GM23338 (cell line): ENCODE measurements around the gene MEN1. TPM values are rescaled to one million over a fixed set of nuclear protein-coding genes. Genes with fewer than 3 reads are reported as not detected.

Experiments used
- CREB1 ChIP-seq: fragments of 250-450 bp; sonication (Bioruptor Pico); IDR thresholded peaks from 2 replicates; pipeline ENCODE4 v1.5.0; 2020; ENCODE audit warnings: low read depth, mild to moderate bottlenecking, moderate library complexity
- EZH2 ChIP-seq: fragments of 200-600 bp; sonication (generic); IDR thresholded peaks from one replicate; pipeline ENCODE4 v1.8.0; 2017; ENCODE audit warnings: antibody characterized with exemption, mild to moderate bottlenecking, low read depth; ENCODE audit not compliant: unreplicated experiment
- POLR2AphosphoS5 ChIP-seq: IDR thresholded peaks from 2 replicates; pipeline ENCODE4 v1.6.1; 2016; ENCODE audit warnings: antibody characterized with exemption, low read depth
- ZNF114 ChIP-seq: fragments of 250-450 bp; sonication (Bioruptor Pico); IDR thresholded peaks from 2 replicates; pipeline ENCODE4 v1.5.0; 2020; ENCODE audit warnings: mild to moderate bottlenecking, moderate library complexity
- ZNF331 ChIP-seq: fragments of 250-450 bp; sonication (Bioruptor Pico); IDR thresholded peaks from 2 replicates; pipeline ENCODE4 v1.5.0; 2020; ENCODE audit warnings: low read depth, mild to moderate bottlenecking, moderate library complexity
- polyA plus RNA-seq: library from polyadenylated mRNA; unstranded; fragments of >200 nt; fragmentation: Nextera tagmentation; extraction: Ambion mirVana; gene quantifications from 2 replicates; pipeline ENCODE4 v1.2.1, GENCODE V29; 2016
- total RNA-seq: library from RNA; depleted of rRNA; stranded (reverse); fragments of >200 nt; shearing (Covaris generic); gene quantifications from 2 replicates; pipeline ENCODE4 v1.2.3, GENCODE V29; 2014
- TF ChIP-seq, protein P1 (sequence below): fragments of 250-450 bp; sonication (Bioruptor Pico); IDR thresholded peaks from 2 replicates; pipeline ENCODE4 v1.5.0; 2020; ENCODE audit warnings: mild to moderate bottlenecking, moderate library complexity
- TF ChIP-seq, protein P2 (sequence below): IDR thresholded peaks from 2 replicates; pipeline ENCODE4 v1.6.1; 2016; ENCODE audit warnings: antibody characterized with exemption
- TF ChIP-seq, protein P3 (sequence below): IDR thresholded peaks from one replicate; pipeline ENCODE4 v1.6.1; 2018; ENCODE audit warnings: antibody characterized with exemption; ENCODE audit not compliant: unreplicated experiment
- TF ChIP-seq, protein P4 (sequence below), 2 experiments: fragments of 200-600 bp in 1 of 2; sonication (generic) in 1 of 2; conservative IDR thresholded peaks; 2 replicates each; pipeline versions ENCODE4 v1.5.1 to v1.6.1; 2016 to 2017; ENCODE audit warnings: antibody characterized with exemption in 2 of 2, low read depth in 2 of 2, mild to moderate bottlenecking in 2 of 2, moderate library complexity in 1 of 2

MEN1 gene
- total and polyA plus RNA-seq, 2 experiments from 2014 or later = 31.6 to 45.2 TPM

DNA sequence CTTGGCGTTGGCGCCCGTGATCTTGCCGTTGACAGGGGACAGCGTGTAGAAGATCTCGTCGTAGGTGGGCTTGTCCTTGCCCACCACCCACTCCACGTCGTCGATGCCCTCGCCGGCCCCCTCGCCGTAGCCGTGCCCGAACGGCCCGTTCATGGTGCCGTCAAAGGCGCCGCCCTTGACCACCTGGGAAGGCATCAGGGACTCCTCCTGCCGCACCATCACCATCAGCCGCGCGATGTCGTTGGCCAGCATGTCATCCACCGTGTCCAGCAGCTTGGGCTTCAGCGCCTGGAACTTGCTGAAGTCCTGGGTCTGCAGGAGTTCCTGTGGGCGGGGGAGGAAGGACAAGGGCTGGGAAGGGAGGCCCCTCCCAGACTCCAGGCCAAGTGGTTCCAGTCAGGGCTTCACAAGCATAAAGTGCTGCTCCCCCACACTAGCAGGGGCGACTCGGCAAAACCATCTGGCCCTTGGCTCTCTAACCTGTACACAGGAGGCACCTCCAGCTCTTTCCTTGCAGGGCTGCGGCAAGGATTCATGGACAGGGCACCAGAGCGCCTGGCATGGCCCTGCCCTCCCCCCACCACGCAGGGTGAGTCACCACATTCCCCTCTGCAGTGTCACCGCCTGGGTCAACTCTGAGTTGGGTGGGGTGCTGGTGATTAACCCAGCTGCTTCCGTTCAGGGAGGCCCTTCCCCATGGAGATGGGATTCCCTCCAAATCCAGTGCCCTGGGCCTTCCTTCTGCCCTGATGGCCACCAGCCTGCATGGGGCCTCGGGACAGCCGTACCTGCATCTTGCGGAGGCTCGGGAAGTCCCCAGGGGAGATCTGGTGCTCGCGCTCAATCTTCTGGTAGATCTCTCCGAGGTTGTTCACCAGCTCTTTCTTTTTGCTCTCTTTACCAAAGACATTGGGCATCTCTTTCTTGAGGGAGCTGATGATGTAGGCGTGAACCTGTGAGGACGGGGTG is 44.5 kb upstream of the MEN1 start (continued):
- TF ChIP-seq, protein P1, sequence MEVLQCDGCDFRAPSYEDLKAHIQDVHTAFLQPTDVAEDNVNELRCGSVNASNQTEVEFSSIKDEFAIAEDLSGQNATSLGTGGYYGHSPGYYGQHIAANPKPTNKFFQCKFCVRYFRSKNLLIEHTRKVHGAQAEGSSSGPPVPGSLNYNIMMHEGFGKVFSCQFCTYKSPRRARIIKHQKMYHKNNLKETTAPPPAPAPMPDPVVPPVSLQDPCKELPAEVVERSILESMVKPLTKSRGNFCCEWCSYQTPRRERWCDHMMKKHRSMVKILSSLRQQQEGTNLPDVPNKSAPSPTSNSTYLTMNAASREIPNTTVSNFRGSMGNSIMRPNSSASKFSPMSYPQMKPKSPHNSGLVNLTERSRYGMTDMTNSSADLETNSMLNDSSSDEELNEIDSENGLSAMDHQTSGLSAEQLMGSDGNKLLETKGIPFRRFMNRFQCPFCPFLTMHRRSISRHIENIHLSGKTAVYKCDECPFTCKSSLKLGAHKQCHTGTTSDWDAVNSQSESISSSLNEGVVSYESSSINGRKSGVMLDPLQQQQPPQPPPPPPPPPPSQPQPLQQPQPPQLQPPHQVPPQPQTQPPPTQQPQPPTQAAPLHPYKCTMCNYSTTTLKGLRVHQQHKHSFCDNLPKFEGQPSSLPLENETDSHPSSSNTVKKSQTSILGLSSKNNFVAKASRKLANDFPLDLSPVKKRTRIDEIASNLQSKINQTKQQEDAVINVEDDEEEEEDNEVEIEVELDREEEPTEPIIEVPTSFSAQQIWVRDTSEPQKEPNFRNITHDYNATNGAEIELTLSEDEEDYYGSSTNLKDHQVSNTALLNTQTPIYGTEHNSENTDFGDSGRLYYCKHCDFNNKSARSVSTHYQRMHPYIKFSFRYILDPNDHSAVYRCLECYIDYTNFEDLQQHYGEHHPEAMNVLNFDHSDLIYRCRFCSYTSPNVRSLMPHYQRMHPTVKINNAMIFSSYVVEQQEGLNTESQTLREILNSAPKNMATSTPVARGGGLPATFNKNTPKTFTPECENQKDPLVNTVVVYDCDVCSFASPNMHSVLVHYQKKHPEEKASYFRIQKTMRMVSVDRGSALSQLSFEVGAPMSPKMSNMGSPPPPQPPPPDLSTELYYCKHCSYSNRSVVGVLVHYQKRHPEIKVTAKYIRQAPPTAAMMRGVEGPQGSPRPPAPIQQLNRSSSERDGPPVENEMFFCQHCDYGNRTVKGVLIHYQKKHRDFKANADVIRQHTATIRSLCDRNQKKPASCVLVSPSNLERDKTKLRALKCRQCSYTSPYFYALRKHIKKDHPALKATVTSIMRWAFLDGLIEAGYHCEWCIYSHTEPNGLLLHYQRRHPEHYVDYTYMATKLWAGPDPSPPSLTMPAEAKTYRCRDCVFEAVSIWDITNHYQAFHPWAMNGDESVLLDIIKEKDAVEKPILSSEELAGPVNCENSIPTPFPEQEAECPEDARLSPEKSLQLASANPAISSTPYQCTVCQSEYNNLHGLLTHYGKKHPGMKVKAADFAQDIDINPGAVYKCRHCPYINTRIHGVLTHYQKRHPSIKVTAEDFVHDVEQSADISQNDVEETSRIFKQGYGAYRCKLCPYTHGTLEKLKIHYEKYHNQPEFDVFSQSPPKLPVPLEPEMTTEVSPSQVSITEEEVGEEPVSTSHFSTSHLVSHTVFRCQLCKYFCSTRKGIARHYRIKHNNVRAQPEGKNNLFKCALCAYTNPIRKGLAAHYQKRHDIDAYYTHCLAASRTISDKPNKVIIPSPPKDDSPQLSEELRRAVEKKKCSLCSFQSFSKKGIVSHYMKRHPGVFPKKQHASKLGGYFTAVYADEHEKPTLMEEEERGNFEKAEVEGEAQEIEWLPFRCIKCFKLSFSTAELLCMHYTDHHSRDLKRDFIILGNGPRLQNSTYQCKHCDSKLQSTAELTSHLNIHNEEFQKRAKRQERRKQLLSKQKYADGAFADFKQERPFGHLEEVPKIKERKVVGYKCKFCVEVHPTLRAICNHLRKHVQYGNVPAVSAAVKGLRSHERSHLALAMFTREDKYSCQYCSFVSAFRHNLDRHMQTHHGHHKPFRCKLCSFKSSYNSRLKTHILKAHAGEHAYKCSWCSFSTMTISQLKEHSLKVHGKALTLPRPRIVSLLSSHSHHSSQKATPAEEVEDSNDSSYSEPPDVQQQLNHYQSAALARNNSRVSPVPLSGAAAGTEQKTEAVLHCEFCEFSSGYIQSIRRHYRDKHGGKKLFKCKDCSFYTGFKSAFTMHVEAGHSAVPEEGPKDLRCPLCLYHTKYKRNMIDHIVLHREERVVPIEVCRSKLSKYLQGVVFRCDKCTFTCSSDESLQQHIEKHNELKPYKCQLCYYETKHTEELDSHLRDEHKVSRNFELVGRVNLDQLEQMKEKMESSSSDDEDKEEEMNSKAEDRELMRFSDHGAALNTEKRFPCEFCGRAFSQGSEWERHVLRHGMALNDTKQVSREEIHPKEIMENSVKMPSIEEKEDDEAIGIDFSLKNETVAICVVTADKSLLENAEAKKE (CRISPR knock-in tag) = no peak
- TF ChIP-seq ZNF331 (no peak), CREB1 (CRISPR knock-in tag) (no peak), POLR2AphosphoS5 (no peak), EZH2 (no peak), ZNF114 (CRISPR knock-in tag) (no peak)
- TF ChIP-seq, protein P2, sequence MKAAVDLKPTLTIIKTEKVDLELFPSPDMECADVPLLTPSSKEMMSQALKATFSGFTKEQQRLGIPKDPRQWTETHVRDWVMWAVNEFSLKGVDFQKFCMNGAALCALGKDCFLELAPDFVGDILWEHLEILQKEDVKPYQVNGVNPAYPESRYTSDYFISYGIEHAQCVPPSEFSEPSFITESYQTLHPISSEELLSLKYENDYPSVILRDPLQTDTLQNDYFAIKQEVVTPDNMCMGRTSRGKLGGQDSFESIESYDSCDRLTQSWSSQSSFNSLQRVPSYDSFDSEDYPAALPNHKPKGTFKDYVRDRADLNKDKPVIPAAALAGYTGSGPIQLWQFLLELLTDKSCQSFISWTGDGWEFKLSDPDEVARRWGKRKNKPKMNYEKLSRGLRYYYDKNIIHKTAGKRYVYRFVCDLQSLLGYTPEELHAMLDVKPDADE = no peak
- TF ChIP-seq, protein P3, sequence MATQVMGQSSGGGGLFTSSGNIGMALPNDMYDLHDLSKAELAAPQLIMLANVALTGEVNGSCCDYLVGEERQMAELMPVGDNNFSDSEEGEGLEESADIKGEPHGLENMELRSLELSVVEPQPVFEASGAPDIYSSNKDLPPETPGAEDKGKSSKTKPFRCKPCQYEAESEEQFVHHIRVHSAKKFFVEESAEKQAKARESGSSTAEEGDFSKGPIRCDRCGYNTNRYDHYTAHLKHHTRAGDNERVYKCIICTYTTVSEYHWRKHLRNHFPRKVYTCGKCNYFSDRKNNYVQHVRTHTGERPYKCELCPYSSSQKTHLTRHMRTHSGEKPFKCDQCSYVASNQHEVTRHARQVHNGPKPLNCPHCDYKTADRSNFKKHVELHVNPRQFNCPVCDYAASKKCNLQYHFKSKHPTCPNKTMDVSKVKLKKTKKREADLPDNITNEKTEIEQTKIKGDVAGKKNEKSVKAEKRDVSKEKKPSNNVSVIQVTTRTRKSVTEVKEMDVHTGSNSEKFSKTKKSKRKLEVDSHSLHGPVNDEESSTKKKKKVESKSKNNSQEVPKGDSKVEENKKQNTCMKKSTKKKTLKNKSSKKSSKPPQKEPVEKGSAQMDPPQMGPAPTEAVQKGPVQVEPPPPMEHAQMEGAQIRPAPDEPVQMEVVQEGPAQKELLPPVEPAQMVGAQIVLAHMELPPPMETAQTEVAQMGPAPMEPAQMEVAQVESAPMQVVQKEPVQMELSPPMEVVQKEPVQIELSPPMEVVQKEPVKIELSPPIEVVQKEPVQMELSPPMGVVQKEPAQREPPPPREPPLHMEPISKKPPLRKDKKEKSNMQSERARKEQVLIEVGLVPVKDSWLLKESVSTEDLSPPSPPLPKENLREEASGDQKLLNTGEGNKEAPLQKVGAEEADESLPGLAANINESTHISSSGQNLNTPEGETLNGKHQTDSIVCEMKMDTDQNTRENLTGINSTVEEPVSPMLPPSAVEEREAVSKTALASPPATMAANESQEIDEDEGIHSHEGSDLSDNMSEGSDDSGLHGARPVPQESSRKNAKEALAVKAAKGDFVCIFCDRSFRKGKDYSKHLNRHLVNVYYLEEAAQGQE = no peak
- TF ChIP-seq, protein P4, sequence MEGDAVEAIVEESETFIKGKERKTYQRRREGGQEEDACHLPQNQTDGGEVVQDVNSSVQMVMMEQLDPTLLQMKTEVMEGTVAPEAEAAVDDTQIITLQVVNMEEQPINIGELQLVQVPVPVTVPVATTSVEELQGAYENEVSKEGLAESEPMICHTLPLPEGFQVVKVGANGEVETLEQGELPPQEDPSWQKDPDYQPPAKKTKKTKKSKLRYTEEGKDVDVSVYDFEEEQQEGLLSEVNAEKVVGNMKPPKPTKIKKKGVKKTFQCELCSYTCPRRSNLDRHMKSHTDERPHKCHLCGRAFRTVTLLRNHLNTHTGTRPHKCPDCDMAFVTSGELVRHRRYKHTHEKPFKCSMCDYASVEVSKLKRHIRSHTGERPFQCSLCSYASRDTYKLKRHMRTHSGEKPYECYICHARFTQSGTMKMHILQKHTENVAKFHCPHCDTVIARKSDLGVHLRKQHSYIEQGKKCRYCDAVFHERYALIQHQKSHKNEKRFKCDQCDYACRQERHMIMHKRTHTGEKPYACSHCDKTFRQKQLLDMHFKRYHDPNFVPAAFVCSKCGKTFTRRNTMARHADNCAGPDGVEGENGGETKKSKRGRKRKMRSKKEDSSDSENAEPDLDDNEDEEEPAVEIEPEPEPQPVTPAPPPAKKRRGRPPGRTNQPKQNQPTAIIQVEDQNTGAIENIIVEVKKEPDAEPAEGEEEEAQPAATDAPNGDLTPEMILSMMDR (conservative IDR thresholded peaks at IDR 0.05; ENCODE audit: low read depth in 2 of 2) = no peak
